Measurements from ENCODE around the gene CACHD1.
"Not testable (repeated sequence)": the region's sequence is repeated elsewhere in the genome, so short reads cannot be mapped to it uniquely, and the experiment has no call there.

CACHD1 gene

GRCh38 chr1:64675718-64676345 is 205.9 kb downstream of the CACHD1 start:
- no peak for DNase-seq

- no peak for DNase-seq
Observed at GRCh38 chr1:64676386-64676785, 206.5 kb downstream of the CACHD1 start.

- DNase-seq = no peak
Observed at GRCh38 chr1:64677532-64677931, 207.6 kb downstream of the CACHD1 start.

GRCh38 chr1:64678366-64678765 is 208.4 kb downstream of the CACHD1 start:
- DNase-seq = no peak

DNA sequence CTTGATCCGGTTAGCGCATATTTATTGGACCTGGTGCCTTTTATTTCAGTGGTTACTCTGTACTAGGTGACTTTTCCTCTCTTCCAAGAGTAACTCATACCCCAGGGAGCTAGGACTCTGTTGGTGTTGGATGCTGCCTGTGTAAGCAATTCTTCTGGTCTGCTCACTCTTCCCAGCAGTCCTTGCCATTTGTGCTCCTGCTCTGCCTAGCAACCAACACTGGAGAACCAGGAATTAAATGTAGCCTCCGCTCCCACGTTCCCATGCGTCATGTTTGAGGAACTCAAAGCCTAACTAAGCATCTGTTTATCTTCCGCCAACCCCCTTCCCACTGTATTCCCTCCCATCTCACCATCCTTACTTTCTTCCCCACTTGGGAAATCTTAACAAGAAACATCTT is 209.2 kb downstream of the CACHD1 start:
- DNase-seq = no peak

DNA sequence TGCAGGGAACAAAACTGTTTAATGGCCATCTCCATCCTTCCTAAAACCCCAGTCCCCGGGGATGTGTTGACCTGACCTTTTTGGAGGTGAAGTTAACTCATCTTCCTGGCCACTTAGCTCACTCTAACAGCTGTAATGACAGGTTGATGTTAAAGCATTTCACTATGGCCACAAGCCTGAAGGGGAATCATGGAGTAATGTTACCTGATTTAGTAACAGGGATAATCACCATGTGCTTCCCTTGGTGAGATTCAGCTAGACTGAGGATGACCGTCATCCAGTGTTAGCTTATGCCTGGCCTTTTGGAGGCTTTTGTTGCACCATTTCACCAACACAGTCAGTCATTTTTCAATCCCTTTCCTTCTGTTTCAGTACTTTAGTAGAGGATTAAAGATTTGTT is 210.7 kb downstream of the CACHD1 start:
- DNase-seq = no peak

DNA sequence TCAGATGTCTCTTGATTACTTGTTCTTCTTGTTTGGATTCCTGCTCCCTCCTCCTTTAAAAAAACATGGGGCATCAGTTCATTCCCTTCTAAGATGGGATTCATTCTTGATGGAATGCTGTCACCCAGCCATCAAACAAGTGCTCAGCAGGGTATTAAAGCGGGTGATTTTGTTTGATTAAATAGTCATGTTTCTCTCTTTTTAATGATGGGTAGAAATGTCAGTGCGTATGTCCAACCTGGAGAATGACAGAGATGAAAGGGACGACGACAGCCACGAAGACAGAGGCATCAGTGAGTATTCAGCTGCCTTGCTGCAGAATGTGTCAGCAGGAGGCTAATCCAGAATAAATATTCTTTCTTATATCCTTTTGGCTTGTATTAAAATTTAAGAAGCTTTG is 211.1 kb downstream of the CACHD1 start:
- DNase-seq = no peak

DNA sequence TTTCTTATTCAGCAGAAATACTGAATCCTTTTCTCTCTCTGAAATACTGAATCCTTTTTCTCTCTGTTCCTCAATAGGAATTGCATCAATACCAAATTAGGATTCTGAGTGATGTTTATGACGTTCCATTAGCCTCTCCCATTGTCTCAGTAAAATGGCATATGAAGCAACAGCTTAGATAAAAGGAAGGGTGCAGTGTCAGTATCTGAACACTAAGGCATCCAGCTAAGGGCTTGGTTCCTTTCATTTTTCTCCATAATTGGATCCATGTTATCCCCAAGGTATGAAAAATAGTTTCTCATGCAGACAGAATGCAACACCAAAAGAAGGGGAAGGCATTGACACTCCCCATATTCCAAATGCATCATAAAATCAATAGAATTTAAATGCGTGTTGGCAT is 213.5 kb downstream of the CACHD1 start:
- no peak for DNase-seq

- DNase-seq = no peak
Observed at GRCh38 chr1:64685217-64685616, 215.3 kb downstream of the CACHD1 start.

DNA sequence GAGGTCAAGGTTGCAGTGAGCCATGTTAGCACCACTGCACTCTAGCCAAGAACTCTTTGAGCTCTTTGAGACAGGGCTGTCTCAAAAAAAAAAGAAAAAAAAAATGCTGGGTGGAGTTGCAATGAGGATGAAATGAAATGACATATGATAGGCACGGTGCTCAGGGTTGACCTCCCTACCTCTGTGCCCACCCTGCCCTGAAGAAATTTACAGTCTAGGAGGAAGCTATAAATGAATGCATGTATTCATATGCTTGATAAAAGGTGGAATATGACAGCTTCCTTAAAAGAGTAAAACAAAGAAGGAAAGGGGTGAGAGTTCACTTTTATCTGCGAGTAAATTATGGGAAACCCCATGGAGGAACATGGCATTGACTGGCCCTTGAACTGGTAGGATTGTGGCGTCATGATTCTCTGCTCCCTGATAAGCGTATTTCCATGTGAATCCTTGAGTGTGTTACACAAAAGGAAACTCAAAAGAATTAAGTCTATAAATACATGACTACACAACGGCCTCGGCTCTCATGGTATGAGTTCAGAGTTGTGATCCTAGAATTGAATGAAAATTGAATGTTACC is 215.9 kb downstream of the CACHD1 start:
- no peak for DNase-seq

- DNase-seq = peak; percentile 10
Observed at GRCh38 chr1:64686828-64687724, 217.1 kb downstream of the CACHD1 start.

DNA sequence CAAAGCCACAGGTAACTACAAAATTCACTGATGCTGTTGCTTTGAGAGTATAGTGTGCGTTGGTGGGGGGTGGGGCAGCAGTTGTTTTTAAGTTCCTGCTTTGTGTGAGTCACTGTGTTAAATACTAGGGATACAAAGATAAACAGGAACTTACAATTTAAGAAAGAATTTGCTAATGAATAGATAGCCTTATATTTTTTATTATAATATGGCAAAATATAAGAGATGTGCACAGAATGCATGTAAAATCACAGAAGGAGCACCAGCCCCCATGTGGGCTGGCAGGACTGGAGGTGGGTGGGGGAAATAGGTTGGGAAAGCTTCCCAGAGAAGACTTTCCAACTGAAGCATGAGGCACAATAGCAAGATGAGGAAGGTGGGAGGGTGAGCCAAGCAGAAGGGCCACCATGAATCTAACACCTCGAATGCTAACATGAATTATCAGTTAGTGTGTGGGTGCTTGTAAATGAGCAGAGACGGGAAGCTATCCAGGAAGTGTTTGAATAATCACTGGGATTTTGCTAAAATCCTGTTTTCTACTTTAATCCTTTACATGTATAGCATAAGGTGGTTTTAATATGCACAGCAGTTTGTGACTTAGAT is 217.9 kb downstream of the CACHD1 start:
- no peak for DNase-seq

GRCh38 chr1:64691626-64692025 is 221.7 kb downstream of the CACHD1 start:
- DNase-seq = no peak

GRCh38 chr1:64692911-64693310 is 223.0 kb downstream of the CACHD1 start:
- DNase-seq = no peak

GRCh38 chr1:64693406-64693805 is 223.5 kb downstream of the CACHD1 start:
- no peak for DNase-seq

- no peak for DNase-seq
Observed at GRCh38 chr1:64696879-64697278, 226.9 kb downstream of the CACHD1 start.

- no peak for DNase-seq
Observed at GRCh38 chr1:64699327-64699726, 229.4 kb downstream of the CACHD1 start.

DNA sequence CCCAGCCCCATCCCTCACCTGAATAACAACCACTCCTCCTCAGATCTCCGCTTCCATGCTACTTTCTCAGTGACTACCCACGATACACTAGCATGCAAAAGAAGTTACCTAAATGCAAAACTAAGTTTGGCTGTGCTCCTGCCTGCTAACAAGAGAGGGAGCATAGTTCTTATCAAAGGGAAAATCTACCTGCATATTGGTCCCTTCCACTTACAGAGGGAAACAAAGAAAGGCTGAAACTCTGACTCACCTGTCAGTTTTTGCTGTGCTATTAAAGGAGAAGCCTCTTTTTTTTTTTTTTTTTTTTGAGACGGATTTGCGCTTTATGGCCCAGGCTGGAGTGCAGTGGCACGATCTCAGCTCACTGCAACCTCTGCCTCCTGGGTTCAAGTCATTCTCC is 231.1 kb downstream of the CACHD1 start:
- DNase-seq = no peak

DNA sequence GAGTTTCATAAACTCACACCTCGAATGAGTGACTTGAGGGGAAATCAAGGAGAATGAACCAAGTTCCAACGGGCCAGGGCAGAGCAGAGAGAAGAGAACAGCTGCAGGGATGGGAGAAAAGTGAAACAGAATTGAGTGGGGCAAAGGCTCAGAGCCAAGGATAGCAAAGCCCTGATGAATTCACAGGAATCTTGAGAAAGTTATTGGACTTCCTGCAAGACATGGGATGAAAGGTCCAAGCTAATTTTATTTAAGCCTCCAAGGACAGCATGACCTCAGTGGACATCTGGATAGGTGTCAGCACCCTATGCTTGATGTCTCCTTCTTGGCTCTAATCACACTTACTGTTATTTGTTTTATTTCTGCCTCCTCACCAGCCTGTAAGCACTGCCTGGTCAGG is 232.0 kb downstream of the CACHD1 start:
- no peak for DNase-seq

DNA sequence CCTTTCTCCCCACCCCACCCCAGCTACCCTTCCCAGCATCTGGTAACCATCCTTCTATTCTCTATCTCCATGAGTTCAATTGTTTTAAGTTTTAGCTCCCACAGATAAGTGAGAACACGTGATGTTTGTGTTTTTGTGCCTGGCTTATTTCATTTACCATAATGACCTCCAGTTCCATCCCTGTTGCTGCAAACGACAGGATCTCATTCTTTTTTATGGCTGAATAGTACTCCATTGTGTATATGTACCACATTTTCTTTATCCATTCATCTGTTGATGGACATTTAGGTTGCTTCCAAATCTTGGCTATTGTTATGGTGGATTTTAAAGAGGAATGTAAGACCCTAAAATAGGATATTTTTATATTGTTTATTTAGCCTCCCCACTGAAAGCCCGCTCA is 232.7 kb downstream of the CACHD1 start:
- DNase-seq = not testable (repeated sequence)

DNA sequence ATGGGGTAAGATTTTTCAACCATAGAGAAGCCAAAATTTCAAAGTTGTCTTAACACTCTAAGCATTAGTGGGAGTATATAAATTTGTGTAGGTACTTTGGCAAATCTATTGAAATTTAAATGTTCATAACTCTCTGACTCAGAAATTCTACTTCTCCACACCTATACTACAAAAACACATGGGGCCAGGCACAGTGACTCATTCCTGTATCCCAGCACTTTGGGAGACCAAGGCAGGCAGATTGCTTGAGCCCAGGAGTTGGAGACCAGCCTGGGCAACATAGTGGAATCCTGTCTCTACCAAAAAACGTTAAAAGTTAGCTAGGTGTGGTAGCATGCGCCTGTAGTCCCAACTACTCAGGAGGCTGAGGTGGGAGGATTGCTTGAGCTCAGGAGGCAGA is 233.7 kb downstream of the CACHD1 start:
- DNase-seq = no peak

- no peak for DNase-seq
Observed at GRCh38 chr1:64705591-64705990, 235.7 kb downstream of the CACHD1 start.

DNA sequence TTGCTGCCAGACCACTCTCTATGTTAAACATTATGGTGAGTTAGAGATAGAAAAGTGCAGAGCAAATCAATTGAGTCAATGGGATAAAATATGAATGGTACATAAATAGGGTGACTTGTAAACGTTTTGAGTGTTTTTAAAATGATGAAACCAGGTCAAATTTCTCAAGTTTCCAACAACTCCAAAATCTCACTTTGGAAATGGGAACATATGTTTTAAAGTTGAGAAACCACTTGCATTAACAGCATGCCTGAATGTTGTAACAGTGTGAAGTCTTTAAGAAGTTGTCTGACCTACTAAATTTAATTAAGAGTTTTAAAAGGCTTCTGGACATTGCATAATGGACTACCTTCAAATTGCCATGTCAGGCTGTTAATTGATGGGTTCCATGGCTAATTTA is 241.3 kb downstream of the CACHD1 start:
- no peak for DNase-seq

- DNase-seq = no peak
Observed at GRCh38 chr1:64712049-64712448, 242.1 kb downstream of the CACHD1 start.
